ENCODE results near the gene GRK6. TPM values are rescaled to one million over a fixed set of nuclear protein-coding genes. Genes with fewer than 3 reads are reported as not detected.

The GRK6 gene
- polyA plus RNA-seq, 4 donors = 22.2 to 29.0 (median 24.6) TPM

GRCh38 chr5:177450667-177451424, 24.4 kb downstream of the GRK6 start:
- no peak for DNase-seq (ENCODE audit: low read depth in 4 of 4, low spot score in 3 of 4)

DNA sequence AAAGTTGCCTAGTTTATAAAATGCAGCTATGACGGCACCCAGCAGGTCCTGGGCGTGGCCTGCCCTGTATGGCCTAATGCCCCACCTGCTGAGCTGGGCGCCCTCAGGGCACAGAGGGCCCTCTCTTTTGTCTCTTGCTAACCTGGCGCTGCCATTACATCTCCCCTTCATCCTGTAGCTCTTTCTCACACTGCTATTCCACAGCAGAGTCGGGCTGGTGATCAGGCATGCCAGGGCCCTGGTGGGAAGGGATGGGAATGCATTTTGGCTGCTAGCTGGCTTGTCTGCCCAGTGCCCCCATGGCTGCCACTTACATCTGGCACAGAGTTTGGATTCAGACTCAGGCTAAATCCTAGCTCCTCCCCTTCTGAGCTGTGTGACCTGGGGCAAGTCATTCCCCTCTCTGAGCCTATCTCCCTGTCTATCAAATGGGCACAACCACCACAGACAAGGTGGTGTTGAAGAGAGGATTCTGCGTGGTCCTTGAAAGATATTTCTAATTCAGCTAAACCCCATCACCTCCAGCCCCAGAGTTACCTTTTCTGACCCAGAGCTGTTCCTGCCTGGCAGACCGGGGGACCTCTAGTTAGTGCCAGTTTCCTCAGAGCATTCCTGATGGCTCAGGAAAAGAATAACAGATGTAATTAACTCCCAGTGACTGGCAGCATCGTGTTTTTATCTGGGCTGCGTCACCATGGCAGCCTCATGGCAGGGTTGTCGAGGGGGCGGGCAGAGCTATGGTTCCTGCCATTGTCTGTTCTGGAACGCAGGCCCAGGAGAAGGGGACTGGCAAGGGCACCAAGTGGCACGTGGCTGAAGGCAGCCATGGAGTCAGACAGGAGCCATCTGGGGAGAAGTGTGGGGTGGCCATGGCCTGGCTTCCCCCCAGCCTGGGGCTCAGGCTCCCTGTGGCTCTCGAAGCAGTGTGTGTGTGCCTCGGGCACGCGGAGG, 26.5 kb downstream of the GRK6 start:
- no peak for DNase-seq (ENCODE audit: low read depth in 4 of 4, low spot score in 3 of 4)

- DNase-seq (ENCODE audit: low read depth in 4 of 4, low spot score in 3 of 4) = no peak
Measured at GRCh38 chr5:177453852-177454396, 27.4 kb downstream of the GRK6 start.

DNA sequence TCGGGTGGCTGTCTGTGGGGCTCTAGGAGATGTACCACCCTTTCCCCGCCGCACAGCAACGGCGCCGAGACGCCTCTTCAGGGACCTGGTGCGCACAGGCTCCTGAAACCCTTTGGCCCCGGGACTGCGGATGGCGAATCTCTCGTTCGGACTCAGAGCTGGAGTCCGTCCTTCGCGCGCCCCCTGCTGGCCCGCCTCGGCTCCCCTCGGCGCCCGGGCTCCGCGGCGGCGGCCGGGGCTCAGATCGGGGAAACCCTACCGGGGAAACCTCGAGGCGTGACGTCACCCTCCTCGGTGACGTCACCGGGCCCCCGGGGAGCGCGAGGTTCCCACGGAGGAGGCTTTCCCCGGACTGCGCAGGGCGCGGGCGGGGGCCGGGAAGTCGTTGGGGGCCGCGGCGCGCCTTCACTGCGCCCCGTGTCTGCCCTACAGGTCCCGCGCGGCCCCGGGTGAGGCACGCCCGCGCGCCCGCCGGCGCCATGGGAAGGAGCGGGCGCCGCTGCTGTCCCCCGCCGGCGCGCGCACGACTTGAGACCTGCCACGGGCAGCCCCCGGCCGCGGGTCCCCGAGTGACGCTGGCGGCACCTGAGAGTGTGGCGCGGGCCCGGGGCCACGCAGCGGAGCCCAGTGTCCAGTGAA, 28.0 kb downstream of the GRK6 start:
- peak in 3 of 4 donors; percentile 57 to 83 (median 80) for DNase-seq (ENCODE audit: low read depth in 4 of 4, low spot score in 3 of 4)

DNA sequence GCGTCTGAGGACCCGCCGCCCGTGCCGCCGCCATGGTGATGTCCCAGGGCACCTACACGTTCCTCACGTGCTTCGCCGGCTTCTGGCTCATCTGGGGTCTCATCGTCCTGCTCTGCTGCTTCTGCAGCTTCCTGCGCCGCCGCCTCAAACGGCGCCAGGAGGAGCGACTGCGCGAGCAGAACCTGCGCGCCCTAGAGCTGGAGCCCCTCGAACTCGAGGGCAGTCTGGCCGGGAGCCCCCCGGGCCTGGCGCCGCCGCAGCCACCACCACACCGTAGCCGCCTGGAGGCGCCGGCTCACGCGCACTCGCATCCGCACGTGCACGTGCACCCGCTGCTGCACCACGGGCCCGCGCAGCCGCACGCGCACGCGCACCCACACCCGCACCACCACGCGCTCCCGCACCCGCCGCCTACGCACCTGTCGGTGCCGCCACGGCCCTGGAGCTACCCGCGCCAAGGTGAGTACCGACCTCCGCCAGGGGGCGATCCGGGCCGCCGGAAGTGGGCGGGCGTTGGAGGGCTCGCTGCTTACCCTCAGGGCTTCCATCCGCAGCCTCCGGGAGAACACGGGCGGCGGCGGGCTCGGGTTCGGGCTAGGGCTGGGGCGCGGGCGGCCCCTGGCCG, 28.7 kb downstream of the GRK6 start:
- DNase-seq (ENCODE audit: low read depth in 4 of 4, low spot score in 3 of 4) = no peak

DNA sequence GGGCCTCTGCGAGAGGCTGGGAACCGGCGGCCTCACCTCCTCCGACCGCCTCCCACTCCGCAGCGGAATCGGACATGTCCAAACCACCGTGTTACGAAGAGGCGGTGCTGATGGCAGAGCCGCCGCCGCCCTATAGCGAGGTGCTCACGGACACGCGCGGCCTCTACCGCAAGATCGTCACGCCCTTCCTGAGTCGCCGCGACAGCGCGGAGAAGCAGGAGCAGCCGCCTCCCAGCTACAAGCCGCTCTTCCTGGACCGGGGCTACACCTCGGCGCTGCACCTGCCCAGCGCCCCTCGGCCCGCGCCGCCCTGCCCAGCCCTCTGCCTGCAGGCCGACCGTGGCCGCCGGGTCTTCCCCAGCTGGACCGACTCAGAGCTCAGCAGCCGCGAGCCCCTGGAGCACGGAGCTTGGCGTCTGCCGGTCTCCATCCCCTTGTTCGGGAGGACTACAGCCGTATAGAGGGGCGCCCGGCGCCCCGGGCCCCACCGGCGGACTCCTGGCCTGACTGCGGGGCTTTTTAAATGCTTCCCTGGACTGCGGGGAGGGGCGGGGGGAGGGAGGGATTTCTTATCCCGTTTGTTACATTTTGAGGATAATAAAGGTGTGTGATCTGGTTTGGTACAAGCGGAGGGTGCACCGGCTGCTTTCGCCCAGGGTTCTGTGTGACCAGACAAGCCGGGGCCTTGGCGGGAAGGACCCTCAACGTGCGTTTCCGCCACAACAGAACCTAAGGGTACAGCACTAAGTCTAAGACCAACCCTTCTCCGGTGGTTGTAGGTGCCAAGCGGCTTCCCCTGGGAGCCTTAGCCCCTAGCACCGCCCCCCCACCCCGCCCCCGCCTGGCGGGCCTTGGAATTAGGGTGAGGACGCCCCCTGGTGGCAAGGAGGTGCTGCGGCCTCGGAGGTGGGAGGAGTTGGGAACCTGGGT, 29.4 kb downstream of the GRK6 start:
- peak in 3 of 4 donors; percentile 77 to 86 (median 80) for DNase-seq (ENCODE audit: low read depth in 4 of 4, low spot score in 3 of 4)

GRCh38 chr5:177456591-177456964, 30.1 kb downstream of the GRK6 start:
- no peak for DNase-seq (ENCODE audit: low read depth in 4 of 4, low spot score in 3 of 4)

- peak in 3 of 4 donors; percentile 71 to 91 (median 80) for DNase-seq (ENCODE audit: low read depth in 4 of 4, low spot score in 3 of 4)
Measured at GRCh38 chr5:177456976-177457851, 30.7 kb downstream of the GRK6 start.

- DNase-seq (ENCODE audit: low read depth in 4 of 4, low spot score in 3 of 4) = no peak
Measured at GRCh38 chr5:177457852-177458681, 31.6 kb downstream of the GRK6 start.

DNA sequence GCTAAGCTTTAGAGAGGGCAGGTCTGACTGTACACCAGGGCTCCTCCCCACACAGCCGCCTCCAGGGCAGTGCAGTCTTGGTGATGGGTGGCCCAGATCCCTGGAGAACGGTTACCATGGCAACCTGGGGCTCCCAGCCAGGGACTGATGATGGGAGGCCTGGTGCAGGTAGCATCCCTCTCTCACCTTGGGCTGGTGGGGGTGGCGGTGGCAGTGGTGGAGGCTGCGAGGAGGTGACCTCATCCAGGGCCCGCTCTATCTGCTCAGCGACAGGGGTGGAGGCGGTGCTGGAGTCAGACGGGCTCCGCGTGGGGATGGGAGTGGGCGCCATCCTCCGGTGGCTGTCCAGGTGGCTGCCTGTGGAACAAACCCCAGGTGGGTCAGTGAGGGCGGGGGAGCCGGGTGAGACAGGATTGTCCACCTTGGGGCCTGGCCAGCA, 32.5 kb downstream of the GRK6 start:
- DNase-seq (ENCODE audit: low read depth in 4 of 4, low spot score in 3 of 4) = no peak

DNA sequence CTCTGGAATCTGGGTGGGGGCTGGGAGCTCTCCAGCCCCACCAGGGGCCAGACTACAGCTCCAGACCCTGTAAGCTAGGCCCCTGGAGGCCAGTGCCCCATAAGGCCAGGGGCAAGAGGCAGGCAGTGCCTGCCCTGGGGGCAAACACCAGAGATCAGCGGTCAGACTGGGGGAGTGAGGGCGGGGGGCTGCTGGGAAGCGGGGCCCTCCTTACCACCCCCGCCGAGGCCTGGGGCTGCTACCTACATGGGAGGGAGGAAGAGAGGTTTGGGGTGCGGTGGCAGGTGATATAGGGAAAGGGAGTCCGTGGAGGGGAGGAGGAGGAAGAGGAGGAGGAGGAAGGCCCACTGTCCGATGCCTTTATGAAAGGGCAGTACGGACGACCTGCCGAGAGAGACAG, 32.9 kb downstream of the GRK6 start:
- DNase-seq (ENCODE audit: low read depth in 4 of 4, low spot score in 3 of 4) = no peak

- no peak for DNase-seq (ENCODE audit: low read depth in 4 of 4, low spot score in 3 of 4)
Measured at GRCh38 chr5:177459819-177460628, 33.5 kb downstream of the GRK6 start.

- DNase-seq (ENCODE audit: low read depth in 4 of 4, low spot score in 3 of 4) = no peak
Measured at GRCh38 chr5:177462021-177462670, 35.7 kb downstream of the GRK6 start.

GRCh38 chr5:177465044-177465443, 38.6 kb downstream of the GRK6 start:
- DNase-seq (ENCODE audit: low read depth in 4 of 4, low spot score in 3 of 4) = no peak

- no peak for DNase-seq (ENCODE audit: low read depth in 4 of 4, low spot score in 3 of 4)
Measured at GRCh38 chr5:177466861-177467260, 40.4 kb downstream of the GRK6 start.

DNA sequence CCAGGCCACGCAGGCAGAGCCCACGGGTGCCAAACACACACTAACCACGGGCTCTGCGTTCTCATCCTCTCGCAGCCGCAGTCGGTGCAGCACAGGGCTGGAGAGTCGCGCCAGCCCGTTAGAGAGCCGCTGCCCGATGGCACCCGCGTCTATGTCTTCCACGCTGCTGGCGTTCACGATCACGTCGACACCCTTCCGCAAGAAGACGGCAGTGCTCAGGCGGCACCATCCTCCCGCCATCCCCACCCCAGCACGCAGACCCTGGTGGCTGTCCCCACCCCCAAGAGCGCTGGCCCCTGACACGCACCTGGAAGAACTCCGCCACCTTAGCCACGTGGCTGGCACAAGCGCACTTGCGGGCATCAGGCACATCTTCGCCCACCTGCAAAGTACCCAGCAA, 41.0 kb downstream of the GRK6 start:
- no peak for DNase-seq (ENCODE audit: low read depth in 4 of 4, low spot score in 3 of 4)
